HG03175 (cell line): Measurements from ENCODE around the gene MVP.

Experiments used
- ATAC-seq: cut with Tn5 transposase; IDR thresholded peaks from one replicate; pipeline ENCODE4 v1.9.1; 2021; ENCODE audit warnings: mild to moderate bottlenecking, moderate library complexity; ENCODE audit not compliant: unreplicated experiment

Gene MVP

GRCh38 chr16:29840240-29840639 is 20.0 kb downstream of the MVP start:
- no peak for ATAC-seq

- ATAC-seq, result no peak
Observed at GRCh38 chr16:29841631-29842030, 21.4 kb downstream of the MVP start.

- ATAC-seq, result no peak
Observed at GRCh38 chr16:29842732-29843346, 22.6 kb downstream of the MVP start.

- no peak for ATAC-seq
Observed at GRCh38 chr16:29843931-29844330, 23.7 kb downstream of the MVP start.

GRCh38 chr16:29844575-29845331 is 24.5 kb downstream of the MVP start:
- ATAC-seq, result no peak

- ATAC-seq, result no peak
Observed at GRCh38 chr16:29845656-29846055, 25.4 kb downstream of the MVP start.

- no peak for ATAC-seq
Observed at GRCh38 chr16:29848420-29849297, 28.4 kb downstream of the MVP start.

- no peak for ATAC-seq
Observed at GRCh38 chr16:29849505-29849904, 29.2 kb downstream of the MVP start.

- ATAC-seq, result no peak
Observed at GRCh38 chr16:29850998-29851397, 30.7 kb downstream of the MVP start.

GRCh38 chr16:29852654-29853053 is 32.4 kb downstream of the MVP start:
- ATAC-seq, result no peak

GRCh38 chr16:29854520-29855100 is 34.3 kb downstream of the MVP start:
- ATAC-seq, result no peak

GRCh38 chr16:29857133-29857760 is 37.0 kb downstream of the MVP start:
- no peak for ATAC-seq

GRCh38 chr16:29858149-29858849 is 38.0 kb downstream of the MVP start:
- no peak for ATAC-seq

GRCh38 chr16:29858974-29859373 is 38.7 kb downstream of the MVP start:
- no peak for ATAC-seq

GRCh38 chr16:29860218-29860617 is 40.0 kb downstream of the MVP start:
- ATAC-seq, result no peak

GRCh38 chr16:29862383-29862883 is 42.2 kb downstream of the MVP start:
- no peak for ATAC-seq

- peak; percentile 99 for ATAC-seq
Observed at GRCh38 chr16:29862884-29863668, 42.8 kb downstream of the MVP start, which contains the start of gene CDIPT. Gene CDIPT, minus strand, starts transcription at chr16:29863226. Its CDS starts 369 bp downstream, at chr16:29862857.

- no peak for ATAC-seq
Observed at GRCh38 chr16:29863669-29863984, 43.4 kb downstream of the MVP start.

- no peak for ATAC-seq
Observed at GRCh38 chr16:29864205-29864604, 43.9 kb downstream of the MVP start.
